Panc1 (cell line): ENCODE data around the gene QRICH1. TPM values are rescaled to one million over a fixed set of nuclear protein-coding genes. Genes with fewer than 3 reads are reported as not detected.

Source experiments
- ATAC-seq: fragments of 200-7000 bp; cut with Tn5 transposase; 2 replicates; pipeline ENCODE4 v1.9.1; 2020; ENCODE audit warnings: mild to moderate bottlenecking, moderate library complexity
- BruUV-seq: library from RNA; stranded (reverse); fragments of 400-500 nt; replicated peaks from 2 replicates; lab custom pipeline; 2021; lab: Mats Ljungman, UMichigan
- CTCF ChIA-PET: fragments of 300-600 bp; sonication (Branson Sonifier 250); formaldehyde crosslinking; loops from one replicate; lab custom pipeline; 2022; ENCODE audit warnings: antibody characterized with exemption; lab: Charles Lee
- POLR2A ChIA-PET: fragments of 300-600 bp; sonication (Branson Sonifier 250); formaldehyde crosslinking; loops from one replicate; lab custom pipeline; 2022; ENCODE audit warnings: antibody characterized with exemption; lab: Charles Lee
- DNase-seq: peaks from one replicate; pipeline ENCODE4 v3.0.0-alpha.2; 2010; ENCODE audit warnings: low read depth, low spot score
- H3K27ac ChIP-seq: 2 replicates; pipeline ENCODE4 v1.5.1; 2011; ENCODE audit warnings: mild to moderate bottlenecking, low read length, inconsistent platforms
- H3K27me3 ChIP-seq: fragments of 200-500 bp; sonication (Bioruptor generic); 2 replicates; pipeline ENCODE4 v1.6.0; 2014; ENCODE audit warnings: low read length, inconsistent platforms; ENCODE audit not compliant: control insufficient read depth, insufficient read depth
- H3K36me3 ChIP-seq: fragments of 200-500 bp; sonication (Bioruptor generic); 2 replicates; pipeline ENCODE4 v1.5.1; 2014; ENCODE audit warnings: inconsistent platforms, mild to moderate bottlenecking, low read length, moderate library complexity; ENCODE audit not compliant: control insufficient read depth, insufficient read depth
- H3K4me1 ChIP-seq: 2 replicates; pipeline ENCODE4 v1.5.1; 2011; ENCODE audit warnings: inconsistent platforms, mild to moderate bottlenecking, low read length, moderate library complexity; ENCODE audit not compliant: control insufficient read depth, insufficient read depth
- H3K4me3 ChIP-seq, 2 experiments: 2 replicates each; pipeline ENCODE4 v1.5.1; 2011 to 2012; ENCODE audit warnings: low read depth in 2 of 2, low read length in 2 of 2, mild to moderate bottlenecking in 2 of 2, inconsistent platforms in 1 of 2, moderate library complexity in 1 of 2
- H3K9me3 ChIP-seq: fragments of 200-500 bp; sonication (Bioruptor generic); 2 replicates; pipeline ENCODE4 v1.5.1; 2014; ENCODE audit warnings: low read depth, mild to moderate bottlenecking, inconsistent platforms, low read length, moderate library complexity; ENCODE audit not compliant: control insufficient read depth, insufficient read depth
- CTCF ChIP-seq: fragments of 450-650 bp; IDR thresholded peaks from 2 replicates; pipeline ENCODE4 v1.5.1; 2017; ENCODE audit warnings: mild to moderate bottlenecking
- POLR2AphosphoS5 ChIP-seq: IDR thresholded peaks from 2 replicates; pipeline ENCODE4 v1.6.1; 2012; ENCODE audit warnings: mild to moderate bottlenecking, low read depth, low read length, moderate library complexity
- SIN3A ChIP-seq: IDR thresholded peaks from 2 replicates; pipeline ENCODE4 v1.6.1; 2012; ENCODE audit warnings: low read depth, mild to moderate bottlenecking, low read length, moderate library complexity, borderline replicate concordance; ENCODE audit not compliant: insufficient read depth
- TCF7L2 ChIP-seq: IDR thresholded peaks from 2 replicates; pipeline ENCODE4 v1.6.1; 2011; ENCODE audit warnings: mild to moderate bottlenecking, low read depth, low read length, inconsistent platforms
- in situ Hi-C: cut with HindIII; loops from 2 replicates; pipeline ENCODE4 v1.10.0; 2016; ENCODE audit warnings: low sequenced_read_pairs, low pct_unique_long_range_greater_than_20kb
- intact Hi-C: fragments of 100-400 bp; cut with micrococcal nuclease; formaldehyde crosslinking; loops from one replicate; pipeline ENCODE4 v1.10.0; 2022; ENCODE audit not compliant: unreplicated experiment
- total RNA-seq: library from RNA; stranded (reverse); gene quantifications from one replicate; pipeline ENCODE4 v1.2.1, GENCODE V29; 2021; ENCODE audit not compliant: unreplicated experiment
- TF ChIP-seq, protein P1 (sequence below), 2 experiments: IDR thresholded peaks; 2 replicates each; pipeline ENCODE4 v1.6.1; 2011 to 2012; ENCODE audit warnings: low read depth in 2 of 2, control low read depth in 1 of 2, low read length in 1 of 2, mild to moderate bottlenecking in 1 of 2, moderate library complexity in 1 of 2; ENCODE audit not compliant: insufficient read depth in 1 of 2

The QRICH1 gene
- total RNA-seq, 1 experiment from 2014 or later: 79.9 TPM

DNA sequence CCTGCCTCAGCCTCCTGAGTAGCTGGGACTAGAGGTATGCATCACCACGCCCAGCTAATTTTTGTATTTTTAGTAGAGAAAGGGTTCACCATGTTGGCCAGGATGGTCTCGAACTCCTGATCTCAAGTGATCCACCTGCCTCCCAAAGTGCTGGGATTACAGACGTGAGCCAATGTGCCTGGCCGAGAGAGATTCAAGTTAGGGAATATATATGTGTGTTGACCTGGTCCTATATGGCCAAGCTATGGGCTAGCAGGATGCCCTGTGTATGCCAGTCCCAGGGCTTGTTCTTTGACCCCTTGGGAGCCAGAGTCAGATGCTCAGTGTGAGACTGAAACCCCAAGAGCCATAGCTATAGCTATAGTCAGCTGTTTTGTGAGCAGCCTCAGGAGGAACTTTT is 70.1 kb downstream of the QRICH1 start:
- H3K9me3 ChIP-seq: no peaks in the 10 kb centered on the region
- no TSS peak for BruUV-seq
- intact Hi-C loops: no loop called here
- H3K27ac ChIP-seq: no peak overlapping the region
- in situ Hi-C loops: no loop called here
- peaks cover 34% of the 10 kb centered on the region for H3K4me1 ChIP-seq
- H3K27me3 ChIP-seq: no peaks in the 10 kb centered on the region
- TF ChIP-seq, protein P1, sequence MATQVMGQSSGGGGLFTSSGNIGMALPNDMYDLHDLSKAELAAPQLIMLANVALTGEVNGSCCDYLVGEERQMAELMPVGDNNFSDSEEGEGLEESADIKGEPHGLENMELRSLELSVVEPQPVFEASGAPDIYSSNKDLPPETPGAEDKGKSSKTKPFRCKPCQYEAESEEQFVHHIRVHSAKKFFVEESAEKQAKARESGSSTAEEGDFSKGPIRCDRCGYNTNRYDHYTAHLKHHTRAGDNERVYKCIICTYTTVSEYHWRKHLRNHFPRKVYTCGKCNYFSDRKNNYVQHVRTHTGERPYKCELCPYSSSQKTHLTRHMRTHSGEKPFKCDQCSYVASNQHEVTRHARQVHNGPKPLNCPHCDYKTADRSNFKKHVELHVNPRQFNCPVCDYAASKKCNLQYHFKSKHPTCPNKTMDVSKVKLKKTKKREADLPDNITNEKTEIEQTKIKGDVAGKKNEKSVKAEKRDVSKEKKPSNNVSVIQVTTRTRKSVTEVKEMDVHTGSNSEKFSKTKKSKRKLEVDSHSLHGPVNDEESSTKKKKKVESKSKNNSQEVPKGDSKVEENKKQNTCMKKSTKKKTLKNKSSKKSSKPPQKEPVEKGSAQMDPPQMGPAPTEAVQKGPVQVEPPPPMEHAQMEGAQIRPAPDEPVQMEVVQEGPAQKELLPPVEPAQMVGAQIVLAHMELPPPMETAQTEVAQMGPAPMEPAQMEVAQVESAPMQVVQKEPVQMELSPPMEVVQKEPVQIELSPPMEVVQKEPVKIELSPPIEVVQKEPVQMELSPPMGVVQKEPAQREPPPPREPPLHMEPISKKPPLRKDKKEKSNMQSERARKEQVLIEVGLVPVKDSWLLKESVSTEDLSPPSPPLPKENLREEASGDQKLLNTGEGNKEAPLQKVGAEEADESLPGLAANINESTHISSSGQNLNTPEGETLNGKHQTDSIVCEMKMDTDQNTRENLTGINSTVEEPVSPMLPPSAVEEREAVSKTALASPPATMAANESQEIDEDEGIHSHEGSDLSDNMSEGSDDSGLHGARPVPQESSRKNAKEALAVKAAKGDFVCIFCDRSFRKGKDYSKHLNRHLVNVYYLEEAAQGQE (IDR thresholded peaks at IDR 0.05; ENCODE audit: insufficient read depth in 1 of 2, low read depth in 2 of 2, low read length in 1 of 2): no peak
- TF ChIP-seq TCF7L2: no peak
- TF ChIP-seq SIN3A: no peak
- TF ChIP-seq POLR2AphosphoS5: no peak
- TF ChIP-seq CTCF: no peak
- no peak for ATAC-seq
- POLR2A ChIA-PET: interaction anchor here (0.6 to 1.2 kb wide), 2 partner anchors 17 to 258 kb away, joined by 3 to 9 read pairs; partner anchors contain the start of gene WDR6
- H3K4me3 ChIP-seq: no peak overlapping the region
- CTCF ChIA-PET: no interaction called here
- peaks cover 9% of the 10 kb centered on the region for H3K36me3 ChIP-seq
- DNase-seq: no peak

- BruUV-seq: no TSS peak
- H3K27me3 ChIP-seq: no peaks in the 10 kb centered on the region
- in situ Hi-C loops: no loop called here
- H3K9me3 ChIP-seq: no peaks in the 10 kb centered on the region
- DNase-seq (no peak), ATAC-seq (no peak)
- peak overlapping the region; percentile 86 for H3K27ac ChIP-seq
- TF ChIP-seq CTCF (no peak), TCF7L2 (no peak), SIN3A (no peak), POLR2AphosphoS5 (no peak; the same call in 1 of the 2 replicates)
- TF ChIP-seq, protein P1 (IDR thresholded peaks at IDR 0.05; ENCODE audit: insufficient read depth in 1 of 2, low read depth in 2 of 2, low read length in 1 of 2): no peak
- H3K36me3 ChIP-seq: peaks cover 9% of the 10 kb centered on the region
- CTCF ChIA-PET: no interaction called here
- peak overlapping the region; percentile 71 to 90 for H3K4me3 ChIP-seq
- H3K4me1 ChIP-seq: peaks cover 24% of the 10 kb centered on the region; the same call in 1 of the 2 replicates
- intact Hi-C loops: no loop called here
- POLR2A ChIA-PET: interaction anchor here (0.5 to 1.2 kb wide), 3 partner anchors 16 to 56 kb away, joined by 5 to 9 read pairs (median 6); partner anchors contain the start of gene WDR6
These were observed 71.1 kb downstream of the QRICH1 start for GRCh38 chr3:49022688-49023171.
